OCI-LY7 (cell line): ENCODE data around the gene NLGN4X. TPM values are rescaled to one million over a fixed set of nuclear protein-coding genes. Genes with fewer than 3 reads are reported as not detected.

Experiments
- BruUV-seq: library from RNA; stranded (reverse); fragments of 400-500 nt; replicated peaks from 2 replicates; lab custom pipeline; 2021; lab: Mats Ljungman, UMichigan
- CTCF ChIA-PET: fragments of 300-600 bp; sonication (Branson Sonifier 250); formaldehyde crosslinking; loops from one replicate; lab custom pipeline; 2022; ENCODE audit warnings: antibody characterized with exemption; ENCODE audit not compliant: unreplicated experiment; lab: Charles Lee
- POLR2A ChIA-PET: fragments of 300-600 bp; sonication (Branson Sonifier 250); formaldehyde crosslinking; loops from one replicate; lab custom pipeline; 2022; ENCODE audit warnings: antibody characterized with exemption; lab: Charles Lee
- DNase-seq: peaks from one replicate; pipeline ENCODE4 v3.0.0-alpha.2; 2015; ENCODE audit warnings: low spot score
- H2AFZ ChIP-seq: fragments of 200-600 bp; sonication (generic), shearing (Covaris generic); 2 replicates; pipeline ENCODE4 v1.6.1; 2014; ENCODE audit warnings: mild to moderate bottlenecking, antibody characterized with exemption, low read length, moderate library complexity
- H3K27ac ChIP-seq: fragments of 200-600 bp; sonication (generic); 2 replicates; pipeline ENCODE4 v1.5.1; 2014; ENCODE audit warnings: mixed run types, low read depth, mild to moderate bottlenecking, moderate library complexity, low read length, inconsistent platforms; ENCODE audit not compliant: poor library complexity, severe bottlenecking
- H3K36me3 ChIP-seq: fragments of 200-600 bp; sonication (generic); 2 replicates; pipeline ENCODE4 v1.6.1; 2014; ENCODE audit warnings: mild to moderate bottlenecking, antibody characterized with exemption, low read length, moderate library complexity, mixed read lengths; ENCODE audit not compliant: insufficient read depth
- H3K4me1 ChIP-seq: fragments of 200-600 bp; sonication (generic); 2 replicates; pipeline ENCODE4 v1.5.1; 2014; ENCODE audit warnings: mild to moderate bottlenecking, low read length; ENCODE audit not compliant: insufficient read depth, poor library complexity, severe bottlenecking
- H3K4me2 ChIP-seq: fragments of 200-600 bp; sonication (generic); 2 replicates; pipeline ENCODE4 v1.6.1; 2014; ENCODE audit warnings: mild to moderate bottlenecking, low read length
- H3K4me3 ChIP-seq: fragments of 200-600 bp; sonication (generic); 2 replicates; pipeline ENCODE4 v1.5.1; 2014; ENCODE audit warnings: mild to moderate bottlenecking, low read depth, low read length; ENCODE audit not compliant: poor library complexity, severe bottlenecking
- H3K79me2 ChIP-seq: fragments of 200-600 bp; sonication (generic); 2 replicates; pipeline ENCODE4 v1.6.1; 2016; ENCODE audit warnings: low read depth, mild to moderate bottlenecking, low read length, moderate library complexity, mixed read lengths; ENCODE audit not compliant: insufficient read depth
- H3K9me2 ChIP-seq: fragments of 200-600 bp; sonication (generic); 2 replicates; pipeline ENCODE4 v1.6.1; 2016; ENCODE audit warnings: mild to moderate bottlenecking, low read length, mixed read lengths; ENCODE audit not compliant: insufficient read depth
- H3K9me3 ChIP-seq: fragments of 200-600 bp; sonication (generic); 2 replicates; pipeline ENCODE4 v1.6.1; 2014; ENCODE audit warnings: mild to moderate bottlenecking, mixed run types, low read length, mixed read lengths
- H4K20me1 ChIP-seq: fragments of 200-600 bp; sonication (generic); 2 replicates; pipeline ENCODE4 v1.6.1; 2014; ENCODE audit warnings: mild to moderate bottlenecking, antibody characterized with exemption, low read length, moderate library complexity, mixed read lengths; ENCODE audit not compliant: insufficient read depth
- EZH2phosphoT487 ChIP-seq: fragments of 200-600 bp; sonication (generic); IDR thresholded peaks from 2 replicates; pipeline ENCODE4 v1.6.1; 2018; ENCODE audit warnings: low read depth, borderline replicate concordance, mild to moderate bottlenecking, mixed run types, antibody characterized with exemption, low read length, moderate library complexity, mixed read lengths
- intact Hi-C: fragments of 100-400 bp; cut with micrococcal nuclease; formaldehyde crosslinking; loops from one replicate; pipeline ENCODE4 v1.10.0; 2022; ENCODE audit not compliant: unreplicated experiment
- total RNA-seq, 2 experiments: library from RNA; depleted of rRNA in 1 of 2; stranded (reverse); fragments of >200 nt in 1 of 2; shearing (Covaris generic) in 1 of 2; gene quantifications; 2 replicates each; pipeline ENCODE4 v1.2.3, GENCODE V29; 2014 to 2022
- TF ChIP-seq, protein P1 (sequence below): fragments of 200-600 bp; sonication (generic); conservative IDR thresholded peaks from 2 replicates; pipeline ENCODE4 v1.5.1; 2014; ENCODE audit warnings: mild to moderate bottlenecking, antibody characterized with exemption, low read length, moderate library complexity, mixed read lengths

The NLGN4X gene
- total RNA-seq, 2 experiments from 2014 or later = 0.55 TPM; not detected in 1

DNA sequence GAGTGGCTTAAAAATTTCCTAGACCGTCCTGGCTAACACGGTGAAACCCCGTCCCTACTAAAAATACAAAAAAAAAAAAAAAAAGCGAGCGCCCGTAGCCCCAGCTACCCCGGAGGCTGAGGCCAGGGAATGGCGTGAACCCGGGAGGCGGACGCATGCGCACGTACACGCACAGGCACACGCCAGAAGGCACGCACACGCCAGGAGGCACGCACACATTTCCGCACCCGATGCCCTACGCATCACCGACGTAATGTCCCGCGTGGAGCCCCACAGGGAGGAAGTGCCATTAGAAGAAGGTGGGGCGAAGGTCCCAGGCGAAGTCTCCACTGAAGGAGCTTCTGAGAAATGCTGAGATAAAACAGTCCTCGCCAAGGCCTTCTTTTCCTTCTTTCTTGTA, 41.4 kb downstream of the NLGN4X start:
- no peak for TF ChIP-seq EZH2phosphoT487
- TF ChIP-seq, protein P1, sequence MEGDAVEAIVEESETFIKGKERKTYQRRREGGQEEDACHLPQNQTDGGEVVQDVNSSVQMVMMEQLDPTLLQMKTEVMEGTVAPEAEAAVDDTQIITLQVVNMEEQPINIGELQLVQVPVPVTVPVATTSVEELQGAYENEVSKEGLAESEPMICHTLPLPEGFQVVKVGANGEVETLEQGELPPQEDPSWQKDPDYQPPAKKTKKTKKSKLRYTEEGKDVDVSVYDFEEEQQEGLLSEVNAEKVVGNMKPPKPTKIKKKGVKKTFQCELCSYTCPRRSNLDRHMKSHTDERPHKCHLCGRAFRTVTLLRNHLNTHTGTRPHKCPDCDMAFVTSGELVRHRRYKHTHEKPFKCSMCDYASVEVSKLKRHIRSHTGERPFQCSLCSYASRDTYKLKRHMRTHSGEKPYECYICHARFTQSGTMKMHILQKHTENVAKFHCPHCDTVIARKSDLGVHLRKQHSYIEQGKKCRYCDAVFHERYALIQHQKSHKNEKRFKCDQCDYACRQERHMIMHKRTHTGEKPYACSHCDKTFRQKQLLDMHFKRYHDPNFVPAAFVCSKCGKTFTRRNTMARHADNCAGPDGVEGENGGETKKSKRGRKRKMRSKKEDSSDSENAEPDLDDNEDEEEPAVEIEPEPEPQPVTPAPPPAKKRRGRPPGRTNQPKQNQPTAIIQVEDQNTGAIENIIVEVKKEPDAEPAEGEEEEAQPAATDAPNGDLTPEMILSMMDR = no peak
- H3K36me3 ChIP-seq = no peaks in the 10 kb centered on the region
- H3K4me2 ChIP-seq = no peak overlapping the region
- ChIA-PET CTCF (no interaction called here), POLR2A (no interaction called here)
- no peak overlapping the region for H3K4me3 ChIP-seq
- no TSS peak for BruUV-seq
- no peaks in the 10 kb centered on the region for H4K20me1 ChIP-seq
- H3K79me2 ChIP-seq = no peaks in the 10 kb centered on the region
- H3K27ac ChIP-seq = no peak overlapping the region
- no peaks in the 10 kb centered on the region for H3K4me1 ChIP-seq
- DNase-seq = no peak
- H3K9me3 ChIP-seq = no peaks in the 10 kb centered on the region
- intact Hi-C loops = no loop called here
- H2AFZ ChIP-seq = no peak overlapping the region
- no peaks in the 10 kb centered on the region for H3K9me2 ChIP-seq

GRCh38 chrX:6184900-6185515, 43.7 kb downstream of the NLGN4X start:
- intact Hi-C loops = no loop called here
- CTCF ChIA-PET = no interaction called here
- Histone ChIP-seq H4K20me1 (no peaks in the 10 kb centered on the region), H3K9me3 (no peaks in the 10 kb centered on the region), H3K27ac (no peak overlapping the region), H3K4me1 (no peaks in the 10 kb centered on the region), H3K36me3 (no peaks in the 10 kb centered on the region), H3K79me2 (no peaks in the 10 kb centered on the region), H3K9me2 (no peaks in the 10 kb centered on the region), H3K4me3 (no peak overlapping the region), H3K4me2 (no peak overlapping the region), H2AFZ (no peak overlapping the region)
- POLR2A ChIA-PET = no interaction called here
- no TSS peak for BruUV-seq
- peak; percentile 1 for DNase-seq
- TF ChIP-seq EZH2phosphoT487 = no peak
- TF ChIP-seq, protein P1 = no peak

DNA sequence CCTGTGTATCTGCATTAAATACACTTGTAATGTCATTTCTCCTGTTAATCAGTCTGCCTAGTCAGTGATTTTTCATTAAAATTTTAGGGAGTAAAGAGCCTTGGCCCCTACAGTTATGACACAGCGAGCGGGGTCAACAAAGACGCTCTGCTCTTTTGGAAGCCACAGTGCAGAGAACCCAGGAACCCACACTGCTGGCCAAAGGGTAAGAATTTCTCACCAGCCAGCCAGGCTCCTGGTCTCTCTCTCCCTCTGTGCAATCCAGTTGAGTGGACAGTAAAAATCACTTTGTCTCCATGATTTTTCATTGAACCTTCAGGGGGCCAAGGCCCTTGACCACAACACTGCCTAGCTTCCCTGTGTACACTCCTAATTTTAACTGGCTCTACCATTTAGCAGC, 52.8 kb downstream of the NLGN4X start:
- intact Hi-C loops = no loop called here
- Histone ChIP-seq H3K9me3 (no peaks in the 10 kb centered on the region), H3K4me2 (no peak overlapping the region), H3K79me2 (no peaks in the 10 kb centered on the region), H3K36me3 (no peaks in the 10 kb centered on the region), H3K4me3 (no peak overlapping the region), H3K27ac (no peak overlapping the region), H2AFZ (no peak overlapping the region), H4K20me1 (no peaks in the 10 kb centered on the region), H3K4me1 (no peaks in the 10 kb centered on the region), H3K9me2 (no peaks in the 10 kb centered on the region)
- no peak for TF ChIP-seq EZH2phosphoT487
- TF ChIP-seq, protein P1 = no peak
- no TSS peak for BruUV-seq
- ChIA-PET POLR2A (no interaction called here), CTCF (no interaction called here)
- no peak for DNase-seq
